Nephron progenitor cell (in vitro differentiated cells): ENCODE results near the gene DGKB.

ENCODE experiments used
- DNase-seq: peaks from one replicate; pipeline ENCODE4 v3.0.0; 2021
- H3K27ac Mint-ChIP-seq: 2 replicates; pipeline ENCODE4 v1.8.0; 2021; ENCODE audit warnings: mild to moderate bottlenecking, moderate library complexity, mixed read lengths
- H3K27me3 Mint-ChIP-seq: 2 replicates; pipeline ENCODE4 v1.8.0; 2021; ENCODE audit warnings: mild to moderate bottlenecking, low read depth, mixed read lengths; ENCODE audit not compliant: poor library complexity
- H3K36me3 Mint-ChIP-seq: 2 replicates; pipeline ENCODE4 v1.8.0; 2021; ENCODE audit warnings: low read depth, mixed read lengths
- H3K4me1 Mint-ChIP-seq: 2 replicates; pipeline ENCODE4 v1.8.0; 2021; ENCODE audit warnings: mixed read lengths
- H3K4me3 Mint-ChIP-seq: 2 replicates; pipeline ENCODE4 v1.8.0; 2021; ENCODE audit warnings: mild to moderate bottlenecking, moderate library complexity, mixed read lengths
- H3K9me3 Mint-ChIP-seq: 2 replicates; pipeline ENCODE4 v1.8.0; 2021; ENCODE audit warnings: mild to moderate bottlenecking, moderate library complexity, mixed read lengths
- CTCF ChIP-seq: fragments of 200-600 bp; sonication (generic); IDR thresholded peaks from 2 replicates; pipeline ENCODE4 v1.5.0; 2021; ENCODE audit warnings: antibody characterized with exemption

The DGKB gene

GRCh38 chr7:14740606-14741005 lies 161.9 kb downstream of the DGKB start:
- no peak overlapping the region for H3K27ac Mint-ChIP-seq
- no peak overlapping the region for H3K4me3 Mint-ChIP-seq
- no peak for DNase-seq
- H3K9me3 Mint-ChIP-seq: peaks cover 66% of the 10 kb centered on the region
- H3K4me1 Mint-ChIP-seq: no peaks in the 10 kb centered on the region
- no peak for TF ChIP-seq CTCF
- H3K27me3 Mint-ChIP-seq: peaks cover 6% of the 10 kb centered on the region
- H3K36me3 Mint-ChIP-seq: no peaks in the 10 kb centered on the region

GRCh38 chr7:14739841-14740185 lies 162.7 kb downstream of the DGKB start:
- no peak overlapping the region for H3K4me3 Mint-ChIP-seq
- peaks cover 6% of the 10 kb centered on the region for H3K27me3 Mint-ChIP-seq
- no peak for TF ChIP-seq CTCF
- DNase-seq: no peak
- no peaks in the 10 kb centered on the region for H3K36me3 Mint-ChIP-seq
- no peak overlapping the region for H3K27ac Mint-ChIP-seq
- peaks cover 60% of the 10 kb centered on the region for H3K9me3 Mint-ChIP-seq
- no peaks in the 10 kb centered on the region for H3K4me1 Mint-ChIP-seq

GRCh38 chr7:14739168-14739840 lies 163.2 kb downstream of the DGKB start:
- Mint-ChIP-seq H3K4me1 (no peaks in the 10 kb centered on the region), H3K4me3 (no peak overlapping the region), H3K9me3 (peaks cover 56% of the 10 kb centered on the region), H3K27me3 (peaks cover 6% of the 10 kb centered on the region), H3K27ac (no peak overlapping the region), H3K36me3 (no peaks in the 10 kb centered on the region)
- no peak for DNase-seq
- no peak for TF ChIP-seq CTCF

GRCh38 chr7:14738086-14738485 lies 164.5 kb downstream of the DGKB start:
- no peak for TF ChIP-seq CTCF
- Mint-ChIP-seq H3K27me3 (peaks cover 6% of the 10 kb centered on the region), H3K36me3 (no peaks in the 10 kb centered on the region), H3K4me1 (no peaks in the 10 kb centered on the region), H3K4me3 (no peak overlapping the region), H3K9me3 (peaks cover 44% of the 10 kb centered on the region), H3K27ac (no peak overlapping the region)
- DNase-seq: no peak

GRCh38 chr7:14734839-14735321 lies 167.7 kb downstream of the DGKB start:
- no peaks in the 10 kb centered on the region for H3K36me3 Mint-ChIP-seq
- no peak overlapping the region for H3K27ac Mint-ChIP-seq
- no peak overlapping the region for H3K4me3 Mint-ChIP-seq
- H3K9me3 Mint-ChIP-seq: peaks cover 12% of the 10 kb centered on the region
- H3K27me3 Mint-ChIP-seq: peaks cover 5% of the 10 kb centered on the region
- TF ChIP-seq CTCF: peak; percentile 40
- peak; percentile 26 for DNase-seq
- H3K4me1 Mint-ChIP-seq: no peaks in the 10 kb centered on the region

- no peaks in the 10 kb centered on the region for H3K4me1 Mint-ChIP-seq
- H3K9me3 Mint-ChIP-seq: no peaks in the 10 kb centered on the region
- H3K4me3 Mint-ChIP-seq: no peak overlapping the region
- H3K36me3 Mint-ChIP-seq: no peaks in the 10 kb centered on the region
- no peaks in the 10 kb centered on the region for H3K27me3 Mint-ChIP-seq
- H3K27ac Mint-ChIP-seq: no peak overlapping the region
- no peak for DNase-seq
- TF ChIP-seq CTCF: no peak
These were observed 181.8 kb downstream of the DGKB start for GRCh38 chr7:14720785-14721184.
